ENCODE results near the gene NDST3.

The NDST3 gene

DNA sequence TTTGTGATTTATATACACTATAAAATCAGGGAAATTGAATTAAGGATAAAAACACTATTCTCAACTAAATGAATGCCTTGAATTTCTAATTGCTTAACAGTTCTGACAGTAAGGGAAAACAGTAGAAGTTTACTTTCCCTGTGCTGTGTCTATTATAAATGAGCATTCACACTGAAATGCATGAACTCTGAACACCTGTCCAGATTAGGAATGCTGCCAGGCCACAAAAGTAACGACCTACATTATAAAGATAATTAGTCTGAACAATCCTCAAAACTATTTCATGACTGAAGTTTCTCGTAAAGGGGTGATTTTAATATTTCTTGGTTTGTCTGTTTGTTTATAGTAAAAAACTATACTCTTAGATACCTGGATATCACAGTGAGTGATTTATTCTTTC, 2.0 kb downstream of the NDST3 start:
- no peak overlapping the region for H3K27ac ChIP-seq
- TF ChIP-seq ZFX (IDR thresholded peaks at IDR 0.05) (no peak), CTCF (conservative IDR thresholded peaks at IDR 0.05) (no peak)

DNA sequence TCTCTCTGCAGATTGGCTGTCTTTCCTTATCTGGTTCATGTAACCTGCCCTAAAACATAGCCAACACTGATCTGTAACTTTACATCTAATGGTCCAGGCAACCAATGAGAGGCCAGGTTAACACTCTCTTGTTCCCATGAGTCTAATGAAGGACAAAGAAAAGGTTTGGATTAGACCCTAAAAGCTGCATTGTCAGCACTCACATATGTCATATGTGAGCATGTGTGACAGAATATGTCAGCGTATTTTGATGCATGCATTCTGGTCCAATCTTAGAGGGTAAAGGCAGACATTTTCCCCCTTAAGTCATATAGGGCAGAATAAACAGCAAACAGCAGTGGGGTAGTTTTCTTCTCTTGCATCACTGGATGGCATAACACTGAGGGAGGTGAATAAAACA, 3.7 kb downstream of the NDST3 start:
- no peak for TF ChIP-seq CTCF (conservative IDR thresholded peaks at IDR 0.05)

GRCh38 chr4:118046323-118046722, 12.0 kb downstream of the NDST3 start:
- TF ChIP-seq ZFX (IDR thresholded peaks at IDR 0.05) (no peak), CTCF (conservative IDR thresholded peaks at IDR 0.05) (no peak)
- no peak overlapping the region for H3K27ac ChIP-seq

More for the DNA sequence above, 3.7 kb downstream of the NDST3 start:
- H3K27ac ChIP-seq: no peak overlapping the region

GRCh38 chr4:118047043-118047442, 12.8 kb downstream of the NDST3 start:
- H3K27ac ChIP-seq: no peak overlapping the region
- TF ChIP-seq ZFX (IDR thresholded peaks at IDR 0.05) (no peak), CTCF (conservative IDR thresholded peaks at IDR 0.05) (no peak)

DNA sequence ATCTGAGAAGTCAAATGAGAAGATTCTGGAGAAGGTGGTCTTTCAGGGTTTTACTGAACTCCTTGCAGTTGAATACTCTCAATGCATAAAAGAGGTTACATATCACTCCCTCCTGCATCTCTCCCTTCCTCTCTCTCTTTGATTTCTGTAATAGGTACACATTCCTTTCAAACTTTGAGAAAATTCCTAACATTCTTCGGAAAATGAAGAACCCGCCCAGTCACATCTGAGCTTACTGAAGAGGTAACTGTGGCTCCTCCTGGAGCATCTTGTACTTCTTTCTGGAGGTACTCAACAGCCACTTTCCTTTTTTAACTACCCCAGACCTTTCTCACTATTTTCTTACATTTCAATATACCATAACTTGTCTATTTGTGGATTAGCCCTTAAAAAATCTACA, 24.7 kb downstream of the NDST3 start:
- no peak for TF ChIP-seq ZFX (IDR thresholded peaks at IDR 0.05)
- TF ChIP-seq CTCF (conservative IDR thresholded peaks at IDR 0.05): no peak
- no peak overlapping the region for H3K27ac ChIP-seq

DNA sequence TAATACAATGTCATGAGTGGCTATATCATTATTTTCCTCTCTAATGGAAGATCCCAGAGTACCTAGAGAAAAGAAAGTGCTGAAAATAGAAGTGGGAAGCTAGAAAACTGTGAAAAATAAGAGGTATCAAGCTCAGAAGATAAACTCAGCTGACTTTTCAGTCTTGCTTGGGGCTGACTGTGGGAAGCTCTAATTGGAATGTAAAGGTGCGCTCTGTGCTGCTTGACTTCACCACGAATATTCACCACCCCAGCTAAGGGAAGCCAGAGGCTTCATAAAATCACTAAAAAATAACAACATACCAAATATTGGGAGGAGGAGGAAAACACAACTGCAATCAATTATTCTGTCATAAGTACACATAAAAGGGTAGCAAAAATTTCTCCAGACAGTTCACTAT, 25.1 kb downstream of the NDST3 start:
- H3K27ac ChIP-seq: no peak overlapping the region
- TF ChIP-seq ZFX (IDR thresholded peaks at IDR 0.05): no peak

DNA sequence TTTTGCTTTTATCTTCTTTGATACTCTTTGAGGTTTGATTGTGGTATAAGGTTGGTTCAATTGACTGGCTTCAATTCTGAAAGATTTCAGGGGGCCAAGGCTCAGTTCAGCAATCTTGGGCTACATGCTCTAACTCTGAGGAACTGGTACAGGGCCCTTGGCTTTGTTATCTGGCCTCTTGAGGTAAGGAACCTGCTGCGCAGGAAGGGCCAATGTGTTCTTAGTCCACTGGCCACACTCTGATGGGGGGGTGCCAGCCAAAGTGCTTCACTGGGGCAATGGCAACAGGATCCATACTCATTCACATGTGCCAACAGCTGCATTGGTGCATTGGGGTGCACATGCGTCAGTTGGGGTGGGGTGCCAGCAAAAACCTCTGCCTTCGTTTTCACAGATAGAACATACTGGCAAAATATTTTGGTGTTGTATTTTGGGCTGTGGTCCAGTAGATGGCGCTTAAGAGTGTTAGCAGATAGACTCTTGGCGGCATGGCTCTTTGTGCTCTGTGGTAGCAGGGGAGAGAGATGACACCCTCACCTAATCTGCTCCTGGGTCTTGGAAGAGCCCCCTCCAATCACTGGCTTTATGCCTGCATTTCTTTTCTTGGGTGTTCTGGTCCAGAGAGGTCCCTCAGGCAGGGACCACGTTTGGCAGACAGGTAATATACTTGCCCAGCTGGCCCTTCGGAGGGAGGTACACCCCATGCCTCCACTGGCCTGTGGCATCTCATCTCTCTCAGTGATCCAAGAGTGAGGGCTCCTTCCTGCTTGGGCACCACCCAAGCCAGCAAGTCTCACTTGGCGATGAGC, 42.9 kb downstream of the NDST3 start:
- TF ChIP-seq ZFX (IDR thresholded peaks at IDR 0.05) (no peak), CTCF (conservative IDR thresholded peaks at IDR 0.05) (peak; percentile 71)
- no peak overlapping the region for H3K27ac ChIP-seq

- TF ChIP-seq ZFX (IDR thresholded peaks at IDR 0.05): no peak
- TF ChIP-seq CTCF (conservative IDR thresholded peaks at IDR 0.05): no peak
- no peak overlapping the region for H3K27ac ChIP-seq
These were observed 43.5 kb downstream of the NDST3 start for GRCh38 chr4:118077767-118078105.
